GM19468 (cell line): ENCODE measurements around the gene MMS22L.
A peak's percentile ranks its signal among the peaks of the same experiment; 100 is the strongest.

Source experiments
- ATAC-seq: cut with Tn5 transposase; IDR thresholded peaks from one replicate; pipeline ENCODE4 v1.9.1; 2021; ENCODE audit warnings: mild to moderate bottlenecking, moderate library complexity, moderate number of reproducible peaks; ENCODE audit not compliant: unreplicated experiment; ENCODE audit errors: extremely low read depth

MMS22L gene

GRCh38 chr6:97282726-97283617 is at the start of gene MMS22L:
TSS of gene MMS22L (minus strand) at chr6:97283216. CDS start at chr6:97282477, 739 bp downstream.
- peak; percentile 95 for ATAC-seq

- no peak for ATAC-seq
Measured at GRCh38 chr6:97322811-97323210, 39.8 kb upstream of the MMS22L start.

GRCh38 chr6:97322226-97322625 is 39.2 kb upstream of the MMS22L start:
- ATAC-seq = no peak

GRCh38 chr6:97316978-97317377 is 34.0 kb upstream of the MMS22L start:
- ATAC-seq = no peak

- ATAC-seq = no peak
Measured at GRCh38 chr6:97312241-97312640, 29.2 kb upstream of the MMS22L start.

- no peak for ATAC-seq
Measured at GRCh38 chr6:97306544-97307320, 23.7 kb upstream of the MMS22L start.

GRCh38 chr6:97305414-97306066 is 22.5 kb upstream of the MMS22L start:
- no peak for ATAC-seq

- ATAC-seq = no peak
Measured at GRCh38 chr6:97304701-97305100, 21.7 kb upstream of the MMS22L start.

- no peak for ATAC-seq
Measured at GRCh38 chr6:97294451-97294850, 11.4 kb upstream of the MMS22L start.

- no peak for ATAC-seq
Measured at GRCh38 chr6:97293198-97293696, 10.2 kb upstream of the MMS22L start.

- ATAC-seq = no peak
Measured at GRCh38 chr6:97292671-97293070, 9.7 kb upstream of the MMS22L start.

GRCh38 chr6:97291896-97292295 is 8.9 kb upstream of the MMS22L start:
- ATAC-seq = no peak

- no peak for ATAC-seq
Measured at GRCh38 chr6:97289332-97289731, 6.3 kb upstream of the MMS22L start.

- ATAC-seq = no peak
Measured at GRCh38 chr6:97288188-97288587, 5.2 kb upstream of the MMS22L start.

- no peak for ATAC-seq
Measured at GRCh38 chr6:97282238-97282725, 734 bp downstream of the MMS22L start.

- no peak for ATAC-seq
Measured at GRCh38 chr6:97280766-97281165, 2.2 kb downstream of the MMS22L start.

- ATAC-seq = no peak
Measured at GRCh38 chr6:97275804-97276203, 7.2 kb downstream of the MMS22L start.

- ATAC-seq = no peak
Measured at GRCh38 chr6:97269821-97270220, 13.2 kb downstream of the MMS22L start.

- ATAC-seq = no peak
Measured at GRCh38 chr6:97262676-97263075, 20.3 kb downstream of the MMS22L start.

GRCh38 chr6:97246842-97247241 is 36.2 kb downstream of the MMS22L start:
- no peak for ATAC-seq
